K562 (cell line): ENCODE measurements around the gene DENND10. TPM values are rescaled to one million over a fixed set of nuclear protein-coding genes. Genes with fewer than 3 reads are reported as not detected.
A peak's percentile ranks its signal among the peaks of the same experiment; 100 is the strongest.

ENCODE experiments used
- ATAC-seq: fragments of 200-7000 bp; cut with Tn5 transposase; 3 replicates; pipeline ENCODE4 v1.9.1; 2020; ENCODE audit warnings: moderate library complexity
- BruUV-seq: library from RNA; stranded (reverse); fragments of 400-500 nt; replicated peaks from 2 replicates; lab custom pipeline; 2021; lab: Mats Ljungman, UMichigan
- CTCF ChIA-PET: fragments of 300-600 bp; formaldehyde crosslinking; extraction: SDS; loops from one replicate; lab custom pipeline; 2021; ENCODE audit warnings: low intra/inter-chr PET ratio; lab: Yijun Ruan, JAX
- POLR2A ChIA-PET: fragments of 300-600, 350-650 bp; sonication (Branson Sonifier 250); formaldehyde crosslinking; extraction: SDS; loops from one replicate; lab custom pipeline; 2021; ENCODE audit warnings: antibody characterized with exemption, inconsistent platforms; lab: Yijun Ruan, JAX
- DNase-seq, 4 experiments: peaks; one replicate each; pipeline versions ENCODE4 v3.0.0 to v3.0.0-alpha.2; 2011 to 2018; ENCODE audit warnings: low spot score in 3 of 4, mixed read lengths in 3 of 4; ENCODE audit errors: extremely low read depth in 1 of 4
- FAIRE-seq: peaks from 2 replicates; lab custom pipeline; 2011; peaks lifted over from hg19 to GRCh38; lab: Jason Lieb, UNC
- H2AFZ ChIP-seq: 2 replicates; pipeline ENCODE4 v1.6.0; 2011; ENCODE audit warnings: low read depth, low read length, control low read depth, inconsistent platforms
- H3K27ac ChIP-seq: fragments of 200-600 bp; 3 replicates; pipeline ENCODE4 v1.8.0; 2011; ENCODE audit warnings: low read depth, mild to moderate bottlenecking, control low read depth, inconsistent platforms, low read length, moderate library complexity, mixed read lengths; ENCODE audit errors: extremely low read depth
- H3K27me3 ChIP-seq, 2 experiments: fragments of 300-600 bp in 1 of 2; 2 replicates in 1 of 2; 3 replicates in 1 of 2; pipeline versions ENCODE4 v1.6.0 to v1.8.0; 2011; ENCODE audit warnings: inconsistent platforms in 2 of 2, low read length in 2 of 2, mild to moderate bottlenecking in 1 of 2, mixed read lengths in 1 of 2, moderate library complexity in 1 of 2; ENCODE audit not compliant: control insufficient read depth in 2 of 2, insufficient read depth in 2 of 2
- H3K36me3 ChIP-seq: fragments of 300-600 bp; 3 replicates; pipeline ENCODE4 v1.8.0; 2011; ENCODE audit warnings: mild to moderate bottlenecking, low read length, inconsistent platforms; ENCODE audit not compliant: control insufficient read depth, insufficient read depth
- H3K4me1 ChIP-seq, 2 experiments: fragments of 200-600 bp in 1 of 2; replicated peaks in 1 of 2; 2 replicates in 1 of 2; 3 replicates in 1 of 2; pipeline versions ENCODE4 v1.5.1 to v1.8.0; 2011; ENCODE audit warnings: inconsistent platforms in 2 of 2, low read length in 2 of 2, mild to moderate bottlenecking in 1 of 2, mixed read lengths in 1 of 2, moderate library complexity in 1 of 2; ENCODE audit not compliant: control insufficient read depth in 2 of 2, insufficient read depth in 2 of 2
- H3K4me2 ChIP-seq: 2 replicates; pipeline ENCODE4 v1.6.1; 2011; ENCODE audit warnings: low read length, control low read depth, inconsistent platforms, mixed read lengths; ENCODE audit not compliant: insufficient read depth
- H3K4me3 ChIP-seq: fragments of 200-600 bp; sonication (generic), shearing (Covaris generic); 2 replicates; pipeline ENCODE4 v1.5.1; 2016; ENCODE audit warnings: control low read depth, inconsistent platforms
- H3K79me2 ChIP-seq: fragments of 200-600 bp; 3 replicates; pipeline ENCODE4 v1.8.0; 2011; ENCODE audit warnings: low read length, inconsistent platforms; ENCODE audit not compliant: control insufficient read depth, insufficient read depth
- H3K9ac ChIP-seq, 2 experiments: 2 replicates each; pipeline versions ENCODE4 v1.6.0 to v1.6.1; 2011; ENCODE audit warnings: low read depth in 2 of 2, low read length in 2 of 2, control low read depth in 1 of 2, inconsistent platforms in 1 of 2, mild to moderate bottlenecking in 1 of 2, mixed read lengths in 1 of 2; ENCODE audit not compliant: insufficient read depth in 1 of 2
- H3K9me1 ChIP-seq: one replicate; pipeline ENCODE4 v1.6.0; 2011; ENCODE audit warnings: inconsistent platforms, mild to moderate bottlenecking, low read length, moderate library complexity; ENCODE audit not compliant: control insufficient read depth, insufficient read depth
- H3K9me3 ChIP-seq: replicated peaks from 2 replicates; pipeline ENCODE4 v1.5.1; 2011; ENCODE audit warnings: low read depth, low read length, inconsistent platforms; ENCODE audit not compliant: control insufficient read depth, insufficient read depth
- H4K20me1 ChIP-seq: replicated peaks from 2 replicates; pipeline ENCODE4 v1.6.1; 2011; ENCODE audit warnings: low read length, inconsistent platforms, mixed read lengths; ENCODE audit not compliant: control insufficient read depth, insufficient read depth
- DACH1 ChIP-seq: fragments of 450-650 bp; IDR thresholded peaks from 2 replicates; pipeline ENCODE4 v1.6.1; 2018; ENCODE audit not compliant: partially characterized antibody
- NFIC ChIP-seq: fragments of 450-650 bp; IDR thresholded peaks from 2 replicates; pipeline ENCODE4 v1.6.1; 2017; ENCODE audit warnings: mild to moderate bottlenecking, inconsistent platforms
- PML ChIP-seq: IDR thresholded peaks from 2 replicates; pipeline ENCODE4 v1.6.1; 2012; ENCODE audit warnings: low read length, inconsistent platforms
- POLR2B ChIP-seq: fragments of 450-650 bp; IDR thresholded peaks from 2 replicates; pipeline ENCODE4 v1.6.1; 2018; ENCODE audit warnings: low read depth; ENCODE audit not compliant: partially characterized antibody
- RBM22 ChIP-seq: fragments of 200-400 bp; formaldehyde crosslinking; IDR thresholded peaks from 2 replicates; pipeline ENCODE4 v1.6.1; 2018; ENCODE audit warnings: low read length, low read depth; ENCODE audit not compliant: poor library complexity, severe bottlenecking
- SAP30 ChIP-seq: fragments of 200-600 bp; sonication (generic); IDR thresholded peaks from 2 replicates; pipeline ENCODE4 v1.6.1; 2012; ENCODE audit warnings: borderline replicate concordance, low read depth, mild to moderate bottlenecking, moderate library complexity, low read length, control low read depth, inconsistent platforms; ENCODE audit not compliant: insufficient read depth, poor library complexity, severe bottlenecking
- SRF ChIP-seq, 2 experiments: fragments of 250-450, 450-650 bp in 1 of 2; sonication (Bioruptor Pico) in 1 of 2; sonication (generic) in 1 of 2; formaldehyde crosslinking; IDR thresholded peaks; 2 replicates each; pipeline versions ENCODE4 v1.5.0 to v1.5.1; 2020 to 2022; ENCODE audit warnings: mild to moderate bottlenecking in 1 of 2, missing genetic modification reagents in 1 of 2
- TAF9B ChIP-seq: fragments of 450-650 bp; IDR thresholded peaks from 2 replicates; pipeline ENCODE4 v1.6.1; 2018; ENCODE audit warnings: mild to moderate bottlenecking; ENCODE audit not compliant: partially characterized antibody
- TEAD2 ChIP-seq: fragments of 450-650 bp; IDR thresholded peaks from 2 replicates; pipeline ENCODE4 v1.6.1; 2016; ENCODE audit warnings: missing genetic modification characterization, control low read depth, missing compliant biosample characterization
- TSHZ1 ChIP-seq: fragments of 250-450 bp; sonication (Bioruptor Pico); IDR thresholded peaks from 2 replicates; pipeline ENCODE4 v1.4.0; 2020; ENCODE audit warnings: mild to moderate bottlenecking, moderate library complexity
- ZNF280B ChIP-seq: fragments of 250-450 bp; sonication (Bioruptor Pico); IDR thresholded peaks from 2 replicates; pipeline ENCODE4 v1.5.1; 2021; ENCODE audit warnings: mild to moderate bottlenecking
- ZNF830 ChIP-seq: fragments of 250-450 bp; sonication (Bioruptor Pico); IDR thresholded peaks from 2 replicates; pipeline ENCODE4 v1.5.0; 2021; ENCODE audit warnings: mild to moderate bottlenecking
- WGBS: fragments of 100-300 bp; shearing (Covaris generic); methylation state at CpG from one replicate; pipeline ENCODE4 v1.1.6; 2016; ENCODE audit warnings: low coverage, mixed read lengths; ENCODE audit not compliant: insufficient coverage; ENCODE audit errors: missing lambda C conversion rate; 5-methylcytosine and 5-hydroxymethylcytosine counted together
- in situ Hi-C: fragments of 300-500 bp; cut with MboI; formaldehyde crosslinking; loops from 4 replicates; pipeline ENCODE4 v1.15.0; 2018; ENCODE audit warnings: inconsistent platforms, mixed read lengths
- intact Hi-C: fragments of 100-400 bp; cut with micrococcal nuclease; formaldehyde crosslinking; loops from 2 replicates; pipeline ENCODE4 v1.14.2; 2022
- polyA plus RNA-seq, 8 experiments: library from polyadenylated mRNA; depleted of rRNA in 4 of 8; stranded (reverse) in 5 of 8; unstranded in 3 of 8; fragments of >200 nt; fragmentation: Nextera tagmentation in 2 of 8; fragmentation: Illumina TruSeq in 1 of 8; extraction: Ambion mirVana in 2 of 8; extraction: Trizol in 1 of 8; gene quantifications; 2 replicates each; pipeline versions ENCODE4 v1.2.1 to v1.2.3, GENCODE V29; 2011 to 2014; ENCODE audit warnings: inconsistent platforms in 1 of 8, missing spikeins in 1 of 8
- total RNA-seq, 7 experiments: library from RNA; depleted of rRNA in 6 of 7; stranded (reverse); fragments of >200 nt in 6 of 7; fragmentation: Illumina TruSeq in 2 of 7; extraction: Trizol in 2 of 7; gene quantifications; 2 replicates each; pipeline versions ENCODE4 v1.2.1 to v1.2.3, GENCODE V29; 2011 to 2021; ENCODE audit warnings: low replicate concordance in 1 of 7
- TF ChIP-seq, protein P1 (sequence below), 2 experiments: fragments of 450-650 bp; conservative IDR thresholded peaks; 2 replicates each; pipeline ENCODE4 v1.6.1; 2017; ENCODE audit warnings: mild to moderate bottlenecking in 2 of 2, moderate library complexity in 2 of 2

Gene DENND10
- total and polyA plus RNA-seq, 9 of the 15 experiments (the other 6 are each of a cell fraction or from before 2014, with no cell fraction given) = 9.4 to 20.0 (median 12.5) TPM

DNA sequence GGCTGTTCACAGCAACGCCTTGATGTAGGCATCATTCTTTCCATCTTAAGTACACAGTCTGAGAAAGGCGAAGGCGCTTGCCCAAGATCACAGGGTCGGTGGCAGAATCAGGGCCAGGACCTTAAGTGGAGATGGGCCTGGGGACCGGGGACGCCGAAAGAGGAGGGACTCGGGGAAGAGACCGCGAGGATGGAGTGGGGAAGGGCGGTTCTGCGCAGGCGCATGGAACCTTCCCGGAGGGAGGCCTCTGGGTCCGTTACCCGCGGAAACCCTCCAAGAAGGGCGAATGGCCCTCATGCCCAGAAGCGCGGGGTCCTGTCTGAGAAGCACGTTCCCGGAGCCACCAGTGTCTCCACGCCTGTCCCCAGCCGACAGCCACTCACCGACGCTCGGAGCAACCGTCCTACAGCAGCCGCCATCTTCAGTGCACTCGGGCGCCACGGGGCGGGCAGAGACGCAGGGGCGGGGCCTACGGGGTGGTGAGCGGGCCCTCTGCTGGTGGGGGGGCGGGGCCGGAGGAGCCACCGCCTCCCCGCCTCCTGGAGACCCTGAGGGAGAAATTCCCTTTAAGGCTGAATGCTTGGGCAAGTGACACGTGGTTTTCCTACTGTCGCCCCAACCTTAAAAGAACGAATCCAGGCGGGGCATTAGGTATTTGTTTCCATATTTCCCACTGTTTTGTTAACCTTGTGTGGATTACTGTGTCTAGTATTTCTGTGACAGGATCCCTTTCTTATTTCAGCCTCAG, 74.6 kb downstream of the DENND10 start, which contains the start of gene PRDX3:
PRDX3 (minus strand) TSS at position 441 of the 748 bp plus-strand sequence; CDS start at position 419, 22 bp downstream.
- peak within 1 kb of the TSS; percentile 89 for H3K27ac ChIP-seq
- H3K36me3 ChIP-seq = peaks cover 26% of the 10 kb centered on the region
- no peaks in the 10 kb centered on the region for H4K20me1 ChIP-seq
- H3K4me3 ChIP-seq = peak within 1 kb of the TSS; percentile 51
- FAIRE-seq = peak; percentile 80
- H3K4me2 ChIP-seq = peak within 1 kb of the TSS; percentile 91
- in situ Hi-C loops (no loop called here), intact Hi-C loops (loop anchor here (5.0 kb wide), 1 partner anchor 101 kb away; no protein-coding TSS in a partner anchor)
- H3K27me3 ChIP-seq = no peaks in the 10 kb centered on the region
- H3K9me3 ChIP-seq = no peaks in the 10 kb centered on the region
- peaks cover 17 to 27% of the 10 kb centered on the region in 2 experiments; a peak in 4 of 5 replicates for H3K4me1 ChIP-seq
- BruUV-seq = TSS peak; percentile 83
- WGBS = under 1% methylated on average over 25 of the region's 45 CpGs
- peaks cover 49% of the 10 kb centered on the region for H3K79me2 ChIP-seq
- peak within 1 kb of the TSS; percentile 79 to 98 for H3K9ac ChIP-seq
- ChIA-PET CTCF (no interaction called here), POLR2A (interaction anchor here (1.2 kb wide), 1 partner anchor 11 kb away, joined by 4 read pairs; no protein-coding TSS in a partner anchor)
- peak; percentile 87 to 92 (median 90) for DNase-seq
- H3K9me1 ChIP-seq = peaks cover 4% of the 10 kb centered on the region
- H2AFZ ChIP-seq = peak within 1 kb of the TSS; percentile 96
- ATAC-seq = peak; percentile 96
- TF ChIP-seq NFIC (0 out of 2 replicates have a peak, but pooled peaks have one; percentile 39), TAF9B (peak; percentile 87), TEAD2 (no peak), SAP30 (peak; percentile 22), ZNF830 (CRISPR knock-in tag) (no peak), ZNF280B (CRISPR knock-in tag) (no peak), PML (peak; percentile 64), DACH1 (no peak), POLR2B (peak; percentile 94), RBM22 (no peak), SRF (CRISPR knock-in tag; IDR thresholded peaks at IDR 0.05) (peak in 1 of 2 experiments; percentile 74; a peak in 2 of 4 replicates), TSHZ1 (no peak)
- TF ChIP-seq, protein P1, sequence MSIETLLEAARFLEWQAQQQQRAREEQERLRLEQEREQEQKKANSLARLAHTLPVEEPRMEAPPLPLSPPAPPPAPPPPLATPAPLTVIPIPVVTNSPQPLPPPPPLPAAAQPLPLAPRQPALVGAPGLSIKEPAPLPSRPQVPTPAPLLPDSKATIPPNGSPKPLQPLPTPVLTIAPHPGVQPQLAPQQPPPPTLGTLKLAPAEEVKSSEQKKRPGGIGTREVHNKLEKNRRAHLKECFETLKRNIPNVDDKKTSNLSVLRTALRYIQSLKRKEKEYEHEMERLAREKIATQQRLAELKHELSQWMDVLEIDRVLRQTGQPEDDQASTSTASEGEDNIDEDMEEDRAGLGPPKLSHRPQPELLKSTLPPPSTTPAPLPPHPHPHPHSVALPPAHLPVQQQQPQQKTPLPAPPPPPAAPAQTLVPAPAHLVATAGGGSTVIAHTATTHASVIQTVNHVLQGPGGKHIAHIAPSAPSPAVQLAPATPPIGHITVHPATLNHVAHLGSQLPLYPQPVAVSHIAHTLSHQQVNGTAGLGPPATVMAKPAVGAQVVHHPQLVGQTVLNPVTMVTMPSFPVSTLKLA (conservative IDR thresholded peaks at IDR 0.05) = peak; percentile 70 to 81
